NCI-H128 (cell line): Measurements from ENCODE around the gene TMEM150C.

Experiments
- DNase-seq: peaks from one replicate; lab custom pipeline; 2025; ENCODE audit not compliant: unreplicated experiment; lab: John Stamatoyannopoulos, UW

TMEM150C gene

DNA sequence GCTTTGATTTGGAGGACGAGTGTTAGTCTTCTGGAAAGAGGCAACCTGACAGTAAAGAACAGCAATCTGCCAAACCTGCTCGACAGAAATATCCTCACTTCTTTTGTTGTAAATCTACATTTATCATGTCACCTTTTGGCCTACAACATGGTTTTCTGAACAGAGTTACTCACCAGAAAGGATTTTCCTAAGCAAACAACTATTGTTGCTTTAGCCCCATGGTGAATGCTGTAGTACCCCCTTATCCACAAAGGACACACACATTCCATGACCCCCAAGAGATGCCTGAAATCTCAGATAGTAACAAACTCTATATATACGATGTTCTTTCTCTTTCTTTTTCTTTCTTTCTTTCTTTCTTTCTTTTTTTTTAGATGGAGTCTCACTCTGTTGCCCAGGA, 42.7 kb downstream of the TMEM150C start:
- no peak for DNase-seq

DNA sequence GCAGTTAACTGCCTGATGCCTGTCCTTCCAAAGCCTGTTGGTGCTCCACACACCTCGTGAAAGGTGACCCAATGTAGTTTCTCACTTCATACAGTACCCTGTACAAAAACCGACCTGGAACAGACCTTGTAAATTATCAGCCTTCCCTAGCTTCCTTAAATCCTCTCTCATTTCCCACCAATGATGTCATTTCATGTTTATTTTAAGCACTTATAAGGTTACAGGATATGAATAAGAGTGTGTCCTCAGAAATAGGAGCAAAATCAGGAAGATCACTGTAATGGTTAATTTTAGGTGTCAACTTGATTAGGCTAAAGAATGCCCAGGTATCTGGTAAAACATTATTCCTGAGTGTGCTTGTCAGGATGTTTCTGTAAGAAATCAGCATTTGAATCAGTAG, 44.7 kb downstream of the TMEM150C start:
- no peak for DNase-seq

DNA sequence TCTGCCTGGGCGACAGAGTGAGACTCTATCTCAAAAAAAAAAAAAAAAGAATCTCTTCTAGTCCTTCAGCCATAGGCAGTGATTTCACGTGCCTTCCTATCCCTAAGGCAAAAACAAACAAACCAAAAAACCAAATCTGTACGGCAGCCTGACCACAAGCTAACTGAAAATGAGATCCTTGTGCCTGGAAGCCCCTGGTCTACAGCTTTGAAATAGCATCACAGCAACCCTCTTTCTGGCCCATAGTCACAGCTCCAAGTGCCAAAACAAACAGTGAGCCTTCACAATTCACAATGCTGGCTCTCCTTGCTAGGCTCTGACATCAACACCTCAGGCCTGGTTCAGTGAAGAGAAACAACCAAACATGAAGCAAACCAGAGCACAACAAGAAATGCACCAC, 46.1 kb downstream of the TMEM150C start:
- DNase-seq: no peak

DNA sequence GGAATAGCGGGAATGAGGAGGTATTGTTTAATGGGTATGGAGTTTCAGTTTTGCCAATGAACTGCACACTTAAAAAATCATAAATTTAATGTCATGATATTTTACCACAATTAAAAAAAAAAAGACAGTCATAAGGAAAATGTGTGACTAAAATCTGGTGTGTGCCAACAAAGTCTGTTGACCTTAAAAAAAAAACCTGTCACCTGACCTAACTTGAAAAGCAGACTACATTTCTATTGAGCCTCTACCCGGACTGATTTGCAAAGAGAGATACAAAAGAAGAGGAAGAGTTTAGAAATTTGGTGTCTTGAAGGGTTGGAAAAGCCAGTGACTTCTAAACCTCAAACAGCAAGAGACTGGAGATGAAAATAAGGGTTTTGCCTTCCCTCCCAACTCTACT, 48.4 kb downstream of the TMEM150C start:
- no peak for DNase-seq

DNA sequence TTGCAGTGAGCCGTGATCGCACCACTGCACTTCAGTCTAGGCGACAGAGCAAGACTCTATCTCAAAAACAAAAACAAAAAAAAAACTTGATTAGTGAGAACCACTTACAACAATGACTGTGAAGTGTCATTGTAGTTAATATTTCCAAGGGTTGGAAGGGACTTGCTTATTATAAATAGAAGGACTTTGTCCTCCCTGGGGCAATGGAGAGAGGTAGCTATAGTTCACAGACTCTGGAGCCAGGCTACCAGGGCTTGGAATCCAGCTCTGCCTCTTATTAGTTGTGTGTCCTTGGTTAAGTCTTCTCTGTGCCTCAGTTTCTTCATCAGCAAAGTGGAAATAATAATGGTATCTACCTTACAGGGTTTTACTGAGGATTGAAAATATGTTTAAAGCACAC, 51.6 kb downstream of the TMEM150C start:
- no peak for DNase-seq

DNA sequence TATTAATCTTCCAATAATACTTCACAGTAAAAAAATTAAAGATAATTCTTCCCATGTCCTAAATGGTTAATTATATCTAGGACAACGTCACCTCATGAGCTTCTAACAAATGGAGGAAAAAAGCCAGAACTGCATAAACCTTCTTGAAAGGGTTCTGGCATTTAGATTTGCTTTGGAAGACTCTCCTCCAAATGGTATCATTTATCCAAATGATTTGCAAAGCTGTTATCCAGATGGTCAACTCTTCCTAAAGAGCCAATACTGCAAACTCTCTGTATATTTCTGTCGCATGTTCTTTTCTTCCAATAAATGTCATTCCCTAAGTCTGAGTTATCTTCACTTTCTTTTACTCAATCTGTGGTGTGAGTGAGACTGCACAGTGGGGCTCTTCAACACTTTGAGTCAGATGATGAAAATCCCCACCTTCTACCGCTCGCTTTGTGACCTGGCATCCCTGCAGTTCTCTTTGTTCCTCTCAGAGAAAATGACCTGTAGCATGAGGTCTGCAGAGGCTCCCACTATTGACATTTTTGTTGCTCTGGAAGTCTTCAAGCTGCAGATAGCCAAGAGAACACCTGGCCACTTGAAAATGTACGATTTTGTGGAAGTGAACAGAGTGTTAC, 52.9 kb downstream of the TMEM150C start:
- no peak for DNase-seq

DNA sequence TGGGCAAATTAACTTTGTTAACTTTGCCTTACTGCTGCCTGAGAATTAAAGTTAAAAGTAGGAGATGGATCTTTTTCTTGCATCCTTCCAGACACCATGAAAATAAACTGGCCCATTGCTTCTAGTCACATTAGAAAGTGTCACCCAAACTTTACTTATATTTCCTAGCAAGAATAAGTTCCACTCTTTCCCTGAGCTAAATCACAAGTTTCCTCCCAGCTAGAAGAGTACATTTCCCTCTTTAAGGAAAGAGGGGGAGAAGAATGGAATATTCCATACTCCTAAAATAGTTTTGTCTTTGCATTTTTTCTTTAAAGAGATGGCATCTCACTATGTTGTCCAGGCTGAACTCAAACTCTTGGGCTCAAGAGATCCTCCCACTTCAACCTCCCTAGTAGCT, 53.8 kb downstream of the TMEM150C start:
- DNase-seq: no peak

DNA sequence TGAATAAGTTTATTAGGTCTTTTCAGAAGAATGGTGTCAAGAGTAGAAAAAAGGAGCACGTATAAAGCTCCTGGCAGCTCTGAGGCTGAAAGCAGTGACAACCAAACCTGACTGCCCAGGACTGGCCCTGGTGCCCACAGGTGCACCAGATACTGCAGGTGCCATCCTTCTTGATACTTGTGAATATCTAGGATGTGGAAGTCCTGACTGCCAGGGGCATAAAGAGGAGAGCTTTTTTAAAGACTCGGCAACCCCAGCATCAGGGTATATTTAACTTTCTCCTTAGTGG, 60.7 kb downstream of the TMEM150C start:
- DNase-seq: no peak

DNA sequence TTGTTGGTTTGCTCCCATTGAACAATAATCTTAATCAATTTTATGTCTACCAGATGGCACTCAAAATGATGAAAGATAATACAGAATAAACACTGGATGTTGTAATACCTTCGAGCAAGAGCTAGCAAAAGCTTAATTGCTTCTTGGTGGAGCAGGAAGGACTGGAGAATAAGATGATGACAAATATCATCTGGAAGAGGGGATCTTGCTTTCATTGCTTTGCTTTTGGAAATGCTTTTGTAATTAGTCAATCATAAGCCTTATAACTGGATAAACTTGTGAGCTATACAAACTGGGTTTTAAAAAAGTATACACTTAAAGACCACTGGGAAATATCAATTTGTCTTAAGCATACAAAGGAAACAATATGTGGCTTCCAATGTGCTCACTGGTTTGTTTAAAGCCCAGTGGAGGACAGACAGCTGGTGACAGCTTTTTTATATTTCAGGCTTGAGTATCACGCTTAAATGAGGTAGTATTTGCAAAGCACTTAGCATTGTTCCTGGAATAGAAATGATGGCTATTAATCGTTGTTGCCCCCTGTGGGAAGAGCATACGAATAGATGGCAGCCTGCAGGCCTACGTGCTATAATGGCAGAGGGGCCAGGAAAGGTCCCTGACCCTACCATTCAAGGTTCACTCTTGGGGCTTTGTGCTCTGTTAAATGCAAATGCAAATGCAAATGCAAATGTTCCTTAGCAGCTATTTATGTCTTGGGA, 61.2 kb downstream of the TMEM150C start:
- peak; percentile 54 for DNase-seq

DNA sequence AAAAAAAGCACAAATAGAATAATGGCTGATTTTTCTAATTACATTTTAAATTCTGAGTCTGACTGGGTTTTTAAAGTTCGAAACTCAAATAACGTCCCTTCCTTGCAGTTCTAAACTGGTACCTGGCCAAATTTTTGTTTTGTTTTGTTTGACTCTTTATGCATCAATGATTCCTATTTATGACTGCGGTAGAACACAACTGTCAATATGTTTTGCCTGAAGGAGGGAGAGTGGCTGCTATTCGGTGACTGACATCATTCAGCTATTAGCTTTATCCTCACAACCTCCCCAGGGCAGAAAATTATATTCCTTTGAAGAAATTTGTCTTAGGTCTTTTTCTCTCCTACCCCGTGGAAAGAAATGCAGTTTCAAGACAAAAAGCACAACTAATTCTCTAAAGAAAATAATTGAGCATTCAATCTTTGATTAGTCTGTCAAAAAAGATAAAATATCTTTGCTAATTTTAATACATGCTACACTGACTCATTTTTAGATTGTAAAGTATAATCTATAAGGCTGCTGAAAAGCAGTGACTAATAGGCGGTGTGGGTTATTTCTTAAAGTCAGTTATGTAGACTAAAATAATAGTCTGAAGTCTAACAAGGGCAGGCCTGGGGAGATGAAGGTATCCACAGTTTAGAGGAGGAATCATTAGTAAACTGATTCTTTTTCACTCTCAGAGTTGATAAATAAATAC, 61.9 kb downstream of the TMEM150C start:
- peak; percentile 4 for DNase-seq

DNA sequence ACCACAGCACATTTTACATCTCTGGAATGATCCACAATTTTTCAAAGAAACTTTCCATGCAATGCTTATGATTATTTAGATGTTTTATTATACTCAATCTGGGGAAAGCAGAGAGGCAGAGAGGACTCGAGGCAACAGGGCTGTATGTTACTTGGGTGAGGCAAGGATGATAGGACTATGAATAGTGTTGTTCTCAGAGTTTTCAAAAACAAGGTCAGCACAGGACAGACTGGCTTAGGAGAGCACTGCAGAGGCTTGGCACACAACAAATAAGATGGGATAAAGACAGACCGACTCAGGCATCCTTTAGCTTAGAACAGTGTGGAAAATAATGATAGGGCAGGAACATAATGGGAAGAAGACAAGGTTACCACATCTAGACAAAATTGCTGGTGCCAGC, 65.4 kb downstream of the TMEM150C start:
- no peak for DNase-seq

DNA sequence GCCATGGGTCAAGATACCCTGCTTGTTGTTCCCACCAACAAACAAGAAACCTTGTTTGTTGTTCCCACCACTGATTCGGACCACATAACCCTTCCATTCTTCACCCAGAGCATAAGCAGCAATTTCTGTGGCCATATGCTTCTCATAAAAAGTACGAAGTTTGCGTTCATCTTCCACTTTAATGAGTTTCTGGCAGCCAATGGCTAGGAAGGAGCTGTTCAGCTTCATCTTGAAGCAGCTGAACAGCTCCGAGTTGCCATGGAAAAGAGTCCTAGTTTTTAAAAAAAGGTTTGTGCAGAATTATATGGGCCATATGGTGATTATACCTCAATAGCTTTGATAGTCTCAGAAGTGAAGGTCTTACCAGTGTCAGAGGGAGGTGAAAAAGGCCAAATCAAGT, 66.1 kb downstream of the TMEM150C start:
- no peak for DNase-seq

DNA sequence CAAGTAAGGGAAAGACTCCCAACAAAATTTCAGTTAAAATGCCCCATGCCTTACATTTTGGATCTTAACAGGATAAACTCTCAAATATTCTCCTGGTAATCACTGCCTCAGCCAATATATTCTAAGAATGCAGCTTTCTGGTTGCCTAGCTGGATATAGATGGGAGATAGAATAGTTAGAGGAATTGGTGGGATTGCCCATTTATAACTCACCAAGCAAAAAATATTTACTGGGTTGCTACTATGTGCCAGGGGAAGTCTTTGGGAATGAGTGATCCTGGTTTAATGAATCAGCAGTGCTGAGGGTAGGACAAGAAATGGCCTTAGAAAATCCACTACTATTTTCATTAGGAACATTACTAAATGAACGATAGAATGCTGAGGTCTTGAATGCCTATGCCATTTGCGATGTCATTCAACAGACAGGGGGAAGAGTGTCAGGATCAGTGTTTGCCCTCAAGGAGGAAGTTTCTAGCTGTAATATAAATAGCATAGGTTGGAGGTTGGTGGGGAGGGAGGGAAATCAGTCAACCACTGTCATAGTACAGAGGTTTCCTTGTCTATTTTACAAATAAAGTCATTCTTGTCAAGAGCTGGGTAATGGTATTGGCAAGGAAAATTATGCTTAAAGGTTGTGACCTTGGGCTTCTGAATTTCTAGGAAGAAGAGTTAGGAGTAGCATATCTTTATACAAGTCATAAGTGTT, 67.9 kb downstream of the TMEM150C start:
- no peak for DNase-seq

DNA sequence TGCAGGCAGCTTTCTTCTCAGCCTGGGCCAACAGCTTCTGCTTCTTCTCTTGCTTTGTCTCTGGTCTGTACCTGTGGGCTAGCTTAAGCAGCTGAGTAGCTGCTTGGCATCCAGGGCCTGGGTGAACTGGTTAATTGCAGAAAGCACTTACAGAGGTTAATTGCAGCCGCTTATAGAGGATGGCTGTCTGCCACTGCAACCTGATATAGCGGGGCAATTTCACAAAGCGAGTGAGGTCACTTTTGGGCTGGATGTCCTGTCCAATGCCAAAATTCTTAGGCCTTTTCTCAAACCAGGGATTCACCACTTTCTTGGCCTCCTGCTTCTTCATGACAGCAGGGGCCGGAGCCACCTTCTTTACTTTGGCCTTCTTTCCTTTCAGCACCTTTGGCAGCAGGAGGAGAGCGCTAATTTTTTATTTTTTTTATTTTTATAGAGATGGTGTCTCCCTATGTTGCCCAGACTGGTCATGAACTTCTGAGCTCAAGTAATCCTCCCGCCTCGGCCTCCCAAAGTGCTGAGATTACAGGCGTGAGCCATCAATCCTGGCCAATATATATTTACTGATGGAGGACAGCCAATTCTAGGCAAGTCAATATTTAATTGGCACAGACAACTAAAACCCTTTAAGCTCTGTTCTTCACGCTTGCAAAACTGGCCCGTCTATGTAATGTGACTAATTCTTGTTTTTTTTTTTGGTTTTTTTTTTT, 70.4 kb downstream of the TMEM150C start:
- peak; percentile 2 for DNase-seq

DNA sequence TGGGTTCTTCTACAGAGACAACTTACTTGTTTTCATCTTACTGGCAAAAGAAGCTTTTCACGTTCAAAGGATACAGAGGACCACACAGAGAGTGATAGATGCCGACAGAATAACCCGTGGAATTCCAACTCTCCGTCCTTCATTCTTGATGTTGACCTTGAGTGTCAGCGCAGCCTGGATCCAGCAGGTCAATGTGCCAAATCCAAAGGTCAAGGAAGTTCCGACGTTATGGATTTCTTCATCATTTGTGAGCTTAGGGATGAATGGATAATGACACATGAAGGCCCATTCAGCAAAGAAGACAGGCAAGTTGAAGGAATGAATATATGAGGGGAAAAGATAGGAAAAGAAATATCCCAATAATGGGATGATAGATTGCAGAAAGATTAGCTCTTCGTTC, 71.8 kb downstream of the TMEM150C start:
- no peak for DNase-seq

DNA sequence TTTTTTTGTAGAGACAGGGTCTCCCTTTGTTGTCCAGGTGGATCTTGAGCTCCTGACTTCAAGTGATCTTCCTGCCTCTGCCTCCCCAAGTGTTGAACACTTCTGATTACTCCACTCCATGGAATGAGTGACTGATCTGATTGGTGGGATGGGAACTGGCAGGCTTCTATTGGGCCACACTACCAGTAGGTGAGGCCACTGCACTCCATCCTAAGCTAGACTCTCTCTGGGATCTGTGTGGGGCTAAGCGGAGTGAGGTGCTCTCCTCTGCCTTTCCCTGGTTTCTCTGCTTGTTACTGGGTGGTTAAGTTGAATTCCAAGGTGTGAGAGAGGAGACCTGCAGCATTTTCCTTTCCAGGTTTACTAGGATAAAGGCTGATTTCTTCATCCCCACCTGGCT, 72.7 kb downstream of the TMEM150C start:
- DNase-seq: no peak

DNA sequence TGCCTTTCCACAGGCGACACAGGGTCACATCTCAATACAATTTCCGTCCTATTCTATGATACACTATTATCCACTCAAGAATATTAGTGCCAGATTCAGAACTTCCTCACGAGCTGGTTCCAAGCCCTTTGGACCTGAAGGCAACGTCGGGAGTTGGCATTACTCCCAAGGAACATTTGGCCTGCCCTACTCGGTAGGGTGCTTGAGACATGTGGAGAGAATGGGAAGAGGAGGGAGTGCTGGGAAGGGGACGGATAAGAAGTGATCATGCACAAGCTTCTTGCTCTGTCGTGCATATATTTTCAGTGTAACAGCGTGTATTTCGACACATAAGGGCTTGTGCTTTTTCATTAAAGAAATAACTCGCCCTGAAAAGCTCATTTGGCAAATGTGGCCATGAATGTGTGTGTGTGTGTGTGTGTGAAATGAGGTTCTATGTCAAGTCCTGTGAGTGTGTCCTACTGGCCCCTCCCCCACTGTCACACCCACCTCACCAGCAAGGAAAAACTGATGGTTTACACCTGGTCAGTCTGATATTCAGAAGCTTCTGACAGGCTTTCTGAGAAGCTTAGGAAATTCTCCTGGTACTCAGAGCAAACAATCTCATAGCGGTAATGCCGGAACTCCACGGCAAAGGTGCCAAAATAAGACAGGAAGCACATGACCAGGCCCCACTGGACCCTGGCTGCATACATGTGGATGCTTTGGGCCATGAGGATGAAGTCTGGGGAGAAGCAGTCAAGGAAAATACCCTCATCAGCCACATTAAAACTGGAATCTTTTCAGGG, 76.6 kb downstream of the TMEM150C start:
- no peak for DNase-seq

DNA sequence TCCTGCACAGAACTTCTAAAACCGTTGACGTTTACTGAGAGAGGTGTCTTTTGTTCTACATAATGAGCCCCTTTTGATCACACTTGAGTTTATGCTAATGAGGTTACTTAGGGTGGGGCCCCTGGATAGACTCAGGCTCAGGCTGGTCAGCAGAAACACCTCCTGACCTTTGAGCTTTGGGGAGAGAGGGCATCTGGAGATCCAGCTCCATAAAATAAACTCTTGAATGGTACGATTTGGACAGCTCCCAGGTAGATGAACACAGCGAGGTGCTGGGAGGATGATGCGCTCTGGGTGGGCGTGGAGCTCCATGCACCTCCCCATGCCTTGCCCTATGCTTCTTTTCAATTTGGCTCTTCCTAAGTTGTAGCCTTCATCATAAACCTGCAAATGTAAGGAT, 79.4 kb downstream of the TMEM150C start:
- no peak for DNase-seq

DNA sequence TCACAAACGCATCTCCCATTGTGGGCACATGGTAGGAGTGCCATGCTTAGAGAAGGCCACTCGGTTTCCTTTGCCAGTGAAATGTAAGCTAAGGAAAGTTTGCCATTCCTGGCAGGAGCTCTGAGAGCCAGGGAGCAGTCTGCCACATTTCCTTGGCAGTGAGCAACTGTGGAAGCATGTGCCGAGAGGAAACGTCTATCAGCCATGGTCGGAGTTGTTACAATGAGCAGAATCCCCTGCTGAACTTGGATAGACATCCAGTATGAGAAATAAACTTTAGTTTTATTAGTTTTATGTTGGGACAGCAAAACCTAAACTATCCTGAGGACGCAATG, 80.3 kb downstream of the TMEM150C start:
- DNase-seq: no peak

DNA sequence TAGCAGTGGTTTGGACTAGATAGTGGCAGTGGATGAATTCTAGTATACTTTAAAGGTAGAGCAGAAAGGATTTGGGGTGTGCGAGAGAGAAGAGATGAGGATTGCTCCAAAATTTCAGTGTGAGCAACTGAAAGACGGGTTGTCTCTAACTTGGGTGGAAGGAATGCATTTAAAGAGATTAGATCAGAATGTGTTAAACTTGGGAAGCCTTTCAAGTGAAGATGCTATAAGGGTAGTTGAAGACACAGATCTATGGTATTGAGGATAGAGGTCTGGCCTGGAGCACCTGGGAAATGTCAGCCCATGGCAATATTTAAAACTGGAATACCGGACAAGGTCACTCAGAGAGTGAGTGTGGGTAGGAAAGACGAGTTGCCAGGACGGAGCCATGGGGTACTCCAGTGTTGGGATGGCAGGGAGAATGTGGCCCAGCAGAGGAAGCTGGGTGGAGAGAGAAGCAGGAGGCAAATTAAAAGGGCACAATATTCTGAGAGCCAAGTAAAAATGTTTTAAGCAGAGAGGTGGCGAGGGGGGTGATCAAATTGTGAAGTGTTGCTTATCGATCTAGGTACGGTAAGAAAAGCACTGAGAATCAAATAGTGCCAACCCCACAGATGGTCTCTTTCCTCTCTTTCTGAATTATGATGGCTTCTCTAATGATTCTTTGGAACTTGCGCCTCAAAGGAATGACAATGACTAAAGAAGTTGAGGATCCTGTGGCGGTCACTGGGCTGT, 80.8 kb downstream of the TMEM150C start:
- DNase-seq: no peak
